PFSK-1 (cell line): Measurements from ENCODE around the gene CCDC63.

Experiments used
- FOXP2 ChIP-seq: optimal IDR thresholded peaks from 2 replicates; pipeline ENCODE3; 2011; ENCODE audit warnings: borderline replicate concordance, control low read depth, inconsistent platforms; ENCODE audit not compliant: insufficient read depth; ENCODE audit errors: extremely low read length, extremely low read depth
- POLR2AphosphoS5 ChIP-seq: IDR thresholded peaks from 2 replicates; pipeline ENCODE4 v1.6.1; 2012; ENCODE audit warnings: low read depth, mild to moderate bottlenecking, control low read depth, low read length, moderate library complexity
- REST ChIP-seq, 2 experiments: IDR thresholded peaks; 2 replicates each; pipeline versions ENCODE4 v1.6.1 to v1.8.0; 2011 to 2012; ENCODE audit warnings: low read depth in 2 of 2, low read length in 2 of 2, control low read depth in 1 of 2, inconsistent platforms in 1 of 2, mild to moderate bottlenecking in 1 of 2, moderate library complexity in 1 of 2; ENCODE audit not compliant: insufficient read depth in 1 of 2
- TAF1 ChIP-seq: IDR thresholded peaks from 2 replicates; pipeline ENCODE4 v1.6.1; 2012; ENCODE audit warnings: low read length, control low read depth, borderline replicate concordance; ENCODE audit not compliant: insufficient read depth

GRCh38 chr12:110872100-110872499, 25.3 kb downstream of the CCDC63 start:
- no peak for TF ChIP-seq REST (IDR thresholded peaks at IDR 0.05; ENCODE audit: insufficient read depth in 1 of 2, low read depth in 2 of 2, low read length in 2 of 2)
- no peak for TF ChIP-seq POLR2AphosphoS5
- TF ChIP-seq TAF1, result no peak
- no peak for TF ChIP-seq FOXP2
